ENCODE measurements around the gene RXRB. TPM values are rescaled to one million over a fixed set of nuclear protein-coding genes. Genes with fewer than 3 reads are reported as not detected.

The RXRB gene
- total and polyA plus RNA-seq, 2 of the 13 experiments (the other 11 are each of a cell fraction or from before 2014, with no cell fraction given): 26.7 to 55.7 TPM

DNA sequence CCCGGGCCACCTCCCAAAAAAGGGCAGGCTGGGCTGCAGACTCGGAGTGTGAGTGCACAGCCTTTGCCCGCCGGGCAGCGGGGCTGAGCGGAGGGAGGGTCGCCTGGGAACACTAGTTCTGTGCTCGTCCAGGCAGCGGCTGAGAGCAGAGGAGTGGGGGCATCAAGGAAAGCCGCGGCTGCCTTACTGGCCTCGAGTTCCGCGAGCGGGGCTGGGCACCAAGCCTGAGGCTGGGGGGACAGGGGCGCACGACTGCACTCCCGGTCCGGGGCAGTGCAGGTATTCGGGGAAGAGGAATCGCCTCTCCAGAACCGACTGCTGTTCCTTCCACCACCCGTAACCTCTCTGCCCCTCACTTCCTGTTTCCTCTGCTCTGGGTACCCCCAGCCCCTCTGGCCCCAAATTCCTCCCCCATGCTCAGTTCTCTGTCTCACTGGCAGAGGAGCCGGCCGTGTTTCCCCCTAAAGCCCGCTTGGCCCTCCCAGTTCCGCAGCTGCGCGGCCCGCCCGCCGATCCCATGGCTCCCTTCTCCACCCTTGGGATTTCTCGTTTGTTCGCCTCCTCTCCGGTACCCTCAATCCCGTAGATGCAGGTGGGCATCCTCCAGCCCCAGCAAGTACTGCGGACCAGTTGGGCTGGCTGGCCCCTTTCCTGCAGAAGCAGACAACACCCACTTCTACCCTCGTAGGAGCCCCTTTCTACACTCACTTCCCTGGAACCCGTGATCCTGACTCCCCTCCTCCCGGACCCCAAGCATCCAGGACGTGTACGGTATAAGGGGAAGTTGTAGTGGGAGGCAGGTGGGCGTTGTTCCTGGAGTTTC is 12.9 kb upstream of the RXRB start (continued):
- TF ChIP-seq, protein P1, sequence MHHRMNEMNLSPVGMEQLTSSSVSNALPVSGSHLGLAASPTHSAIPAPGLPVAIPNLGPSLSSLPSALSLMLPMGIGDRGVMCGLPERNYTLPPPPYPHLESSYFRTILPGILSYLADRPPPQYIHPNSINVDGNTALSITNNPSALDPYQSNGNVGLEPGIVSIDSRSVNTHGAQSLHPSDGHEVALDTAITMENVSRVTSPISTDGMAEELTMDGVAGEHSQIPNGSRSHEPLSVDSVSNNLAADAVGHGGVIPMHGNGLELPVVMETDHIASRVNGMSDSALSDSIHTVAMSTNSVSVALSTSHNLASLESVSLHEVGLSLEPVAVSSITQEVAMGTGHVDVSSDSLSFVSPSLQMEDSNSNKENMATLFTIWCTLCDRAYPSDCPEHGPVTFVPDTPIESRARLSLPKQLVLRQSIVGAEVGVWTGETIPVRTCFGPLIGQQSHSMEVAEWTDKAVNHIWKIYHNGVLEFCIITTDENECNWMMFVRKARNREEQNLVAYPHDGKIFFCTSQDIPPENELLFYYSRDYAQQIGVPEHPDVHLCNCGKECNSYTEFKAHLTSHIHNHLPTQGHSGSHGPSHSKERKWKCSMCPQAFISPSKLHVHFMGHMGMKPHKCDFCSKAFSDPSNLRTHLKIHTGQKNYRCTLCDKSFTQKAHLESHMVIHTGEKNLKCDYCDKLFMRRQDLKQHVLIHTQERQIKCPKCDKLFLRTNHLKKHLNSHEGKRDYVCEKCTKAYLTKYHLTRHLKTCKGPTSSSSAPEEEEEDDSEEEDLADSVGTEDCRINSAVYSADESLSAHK (CRISPR knock-in tag; IDR thresholded peaks at IDR 0.05; ENCODE audit: borderline replicate concordance): no peak
- TF ChIP-seq, protein P2, sequence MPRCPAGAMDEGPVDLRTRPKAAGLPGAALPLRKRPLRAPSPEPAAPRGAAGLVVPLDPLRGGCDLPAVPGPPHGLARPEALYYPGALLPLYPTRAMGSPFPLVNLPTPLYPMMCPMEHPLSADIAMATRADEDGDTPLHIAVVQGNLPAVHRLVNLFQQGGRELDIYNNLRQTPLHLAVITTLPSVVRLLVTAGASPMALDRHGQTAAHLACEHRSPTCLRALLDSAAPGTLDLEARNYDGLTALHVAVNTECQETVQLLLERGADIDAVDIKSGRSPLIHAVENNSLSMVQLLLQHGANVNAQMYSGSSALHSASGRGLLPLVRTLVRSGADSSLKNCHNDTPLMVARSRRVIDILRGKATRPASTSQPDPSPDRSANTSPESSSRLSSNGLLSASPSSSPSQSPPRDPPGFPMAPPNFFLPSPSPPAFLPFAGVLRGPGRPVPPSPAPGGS (CRISPR knock-in tag; IDR thresholded peaks at IDR 0.05): peak; percentile 84; the same call in 1 of the 2 replicates
- no peak for TF ChIP-seq ZNF652 (CRISPR knock-in tag; IDR thresholded peaks at IDR 0.05; ENCODE audit: borderline replicate concordance, low read depth)
- no peak for TF ChIP-seq ZNF451 (CRISPR knock-in tag; IDR thresholded peaks at IDR 0.05)
- TF ChIP-seq U2AF1 (optimal IDR thresholded peaks at IDR 0.05; ENCODE audit: low read depth, low read length): no peak
- TF ChIP-seq ZNF225 (CRISPR knock-in tag; IDR thresholded peaks at IDR 0.05): no peak
- TF ChIP-seq KLF13 (CRISPR knock-in tag; IDR thresholded peaks at IDR 0.05): no peak
- 0 out of 2 replicates have a peak, but pooled peaks have one; percentile 31 for TF ChIP-seq ZNF780A (CRISPR knock-in tag; IDR thresholded peaks at IDR 0.05)
- TF ChIP-seq, protein P3, sequence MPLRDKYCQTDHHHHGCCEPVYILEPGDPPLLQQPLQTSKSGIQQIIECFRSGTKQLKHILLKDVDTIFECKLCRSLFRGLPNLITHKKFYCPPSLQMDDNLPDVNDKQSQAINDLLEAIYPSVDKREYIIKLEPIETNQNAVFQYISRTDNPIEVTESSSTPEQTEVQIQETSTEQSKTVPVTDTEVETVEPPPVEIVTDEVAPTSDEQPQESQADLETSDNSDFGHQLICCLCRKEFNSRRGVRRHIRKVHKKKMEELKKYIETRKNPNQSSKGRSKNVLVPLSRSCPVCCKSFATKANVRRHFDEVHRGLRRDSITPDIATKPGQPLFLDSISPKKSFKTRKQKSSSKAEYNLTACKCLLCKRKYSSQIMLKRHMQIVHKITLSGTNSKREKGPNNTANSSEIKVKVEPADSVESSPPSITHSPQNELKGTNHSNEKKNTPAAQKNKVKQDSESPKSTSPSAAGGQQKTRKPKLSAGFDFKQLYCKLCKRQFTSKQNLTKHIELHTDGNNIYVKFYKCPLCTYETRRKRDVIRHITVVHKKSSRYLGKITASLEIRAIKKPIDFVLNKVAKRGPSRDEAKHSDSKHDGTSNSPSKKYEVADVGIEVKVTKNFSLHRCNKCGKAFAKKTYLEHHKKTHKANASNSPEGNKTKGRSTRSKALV (CRISPR knock-in tag; IDR thresholded peaks at IDR 0.05): peak; percentile 66; the same call in 1 of the 2 replicates
- TF ChIP-seq ZNF205 (CRISPR knock-in tag; IDR thresholded peaks at IDR 0.05): 0 out of 2 replicates have a peak, but pooled peaks have one; percentile 19
- TF ChIP-seq, protein P4, sequence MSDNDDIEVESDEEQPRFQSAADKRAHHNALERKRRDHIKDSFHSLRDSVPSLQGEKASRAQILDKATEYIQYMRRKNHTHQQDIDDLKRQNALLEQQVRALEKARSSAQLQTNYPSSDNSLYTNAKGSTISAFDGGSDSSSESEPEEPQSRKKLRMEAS (IDR thresholded peaks at IDR 0.05): 0 out of 2 replicates have a peak, but pooled peaks have one; percentile 18
- TF ChIP-seq, protein P5, sequence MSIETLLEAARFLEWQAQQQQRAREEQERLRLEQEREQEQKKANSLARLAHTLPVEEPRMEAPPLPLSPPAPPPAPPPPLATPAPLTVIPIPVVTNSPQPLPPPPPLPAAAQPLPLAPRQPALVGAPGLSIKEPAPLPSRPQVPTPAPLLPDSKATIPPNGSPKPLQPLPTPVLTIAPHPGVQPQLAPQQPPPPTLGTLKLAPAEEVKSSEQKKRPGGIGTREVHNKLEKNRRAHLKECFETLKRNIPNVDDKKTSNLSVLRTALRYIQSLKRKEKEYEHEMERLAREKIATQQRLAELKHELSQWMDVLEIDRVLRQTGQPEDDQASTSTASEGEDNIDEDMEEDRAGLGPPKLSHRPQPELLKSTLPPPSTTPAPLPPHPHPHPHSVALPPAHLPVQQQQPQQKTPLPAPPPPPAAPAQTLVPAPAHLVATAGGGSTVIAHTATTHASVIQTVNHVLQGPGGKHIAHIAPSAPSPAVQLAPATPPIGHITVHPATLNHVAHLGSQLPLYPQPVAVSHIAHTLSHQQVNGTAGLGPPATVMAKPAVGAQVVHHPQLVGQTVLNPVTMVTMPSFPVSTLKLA (IDR thresholded peaks at IDR 0.05): no peak
- TF ChIP-seq ZNF510 (CRISPR knock-in tag; IDR thresholded peaks at IDR 0.05; ENCODE audit: low read depth): no peak
- no peak for TF ChIP-seq KMT2B (CRISPR knock-in tag; IDR thresholded peaks at IDR 0.05)
- no peak for TF ChIP-seq SATB2 (CRISPR knock-in tag; IDR thresholded peaks at IDR 0.05)
- TF ChIP-seq, protein P6, sequence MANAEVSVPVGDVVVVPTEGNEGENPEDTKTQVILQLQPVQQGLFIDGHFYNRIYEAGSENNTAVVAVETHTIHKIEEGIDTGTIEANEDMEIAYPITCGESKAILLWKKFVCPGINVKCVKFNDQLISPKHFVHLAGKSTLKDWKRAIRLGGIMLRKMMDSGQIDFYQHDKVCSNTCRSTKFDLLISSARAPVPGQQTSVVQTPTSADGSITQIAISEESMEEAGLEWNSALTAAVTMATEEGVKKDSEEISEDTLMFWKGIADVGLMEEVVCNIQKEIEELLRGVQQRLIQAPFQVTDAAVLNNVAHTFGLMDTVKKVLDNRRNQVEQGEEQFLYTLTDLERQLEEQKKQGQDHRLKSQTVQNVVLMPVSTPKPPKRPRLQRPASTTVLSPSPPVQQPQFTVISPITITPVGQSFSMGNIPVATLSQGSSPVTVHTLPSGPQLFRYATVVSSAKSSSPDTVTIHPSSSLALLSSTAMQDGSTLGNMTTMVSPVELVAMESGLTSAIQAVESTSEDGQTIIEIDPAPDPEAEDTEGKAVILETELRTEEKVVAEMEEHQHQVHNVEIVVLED (CRISPR knock-in tag; IDR thresholded peaks at IDR 0.05; ENCODE audit: borderline replicate concordance): no peak
